Upper lobe of left lung (tissue), 6 donors: ENCODE data around the gene CAMK2N2. TPM values are rescaled to one million over a fixed set of nuclear protein-coding genes. Genes with fewer than 3 reads are reported as not detected.
"Not testable (repeated sequence)": the region's sequence is repeated elsewhere in the genome, so short reads cannot be mapped to it uniquely, and the experiment has no call there.

Experiments
- ATAC-seq, 2 donors: fragments of 200-7000 bp; cut with Tn5 transposase; one replicate each; pipeline ENCODE4 v1.9.1; 2022; ENCODE audit warnings: mild to moderate bottlenecking in 2 of 2, moderate library complexity in 2 of 2; ENCODE audit not compliant: low FRiP score in 2 of 2
- DNase-seq, 2 donors: peaks; one replicate each; pipeline ENCODE4 v3.0.0-alpha.2; 2019 to 2020
- H3K27ac ChIP-seq, 4 donors: fragments of 200-600 bp; sonication (generic); one replicate each; pipeline ENCODE4 v1.5.1; 2016 to 2019
- H3K27me3 ChIP-seq, 4 donors: fragments of 200-600 bp; sonication (generic); one replicate each; pipeline ENCODE4 v1.5.1; 2017 to 2019
- H3K36me3 ChIP-seq, 4 donors: fragments of 200-600 bp; sonication (generic); one replicate each; pipeline ENCODE4 v1.5.1; 2016 to 2019
- H3K4me1 ChIP-seq, 4 donors: fragments of 200-600 bp; sonication (generic); one replicate each; pipeline ENCODE4 v1.5.1; 2018 to 2019
- H3K4me3 ChIP-seq, 4 donors: fragments of 200-600 bp; sonication (generic); one replicate each; pipeline ENCODE4 v1.5.1; 2017 to 2019; ENCODE audit warnings: mild to moderate bottlenecking in 2 of 4, moderate library complexity in 1 of 4
- H3K9me3 ChIP-seq, 4 donors: fragments of 200-600 bp; sonication (generic); one replicate each; pipeline ENCODE4 v1.5.1; 2018 to 2019
- CTCF ChIP-seq, 6 experiments: fragments of 450-650 bp in 4 of 6; fragments of 200-600 bp in 2 of 6; sonication (generic) in 2 of 6; IDR thresholded peaks; one replicate each; pipeline ENCODE4 v1.5.1; 2016 to 2019; ENCODE audit warnings: antibody characterized with exemption in 6 of 6
- EP300 ChIP-seq, 4 donors: sonication (generic); formaldehyde crosslinking; IDR thresholded peaks; one replicate each; pipeline ENCODE4 v1.5.1; 2017; ENCODE audit warnings: antibody characterized with exemption in 4 of 4, control low read depth in 2 of 4
- POLR2A ChIP-seq, 4 donors: fragments of 450-650 bp; IDR thresholded peaks; one replicate each; pipeline ENCODE4 v1.5.1; 2016 to 2017; ENCODE audit warnings: antibody characterized with exemption in 4 of 4, mild to moderate bottlenecking in 2 of 4
- POLR2AphosphoS5 ChIP-seq, 2 donors: sonication (generic); formaldehyde crosslinking; IDR thresholded peaks; one replicate each; pipeline ENCODE4 v1.5.1; 2017; ENCODE audit warnings: antibody characterized with exemption in 2 of 2
- WGBS, 2 donors: methylation state at CpG; one replicate each; pipeline ENCODE4 v1.1.5; 2017 to 2018; 5-methylcytosine and 5-hydroxymethylcytosine counted together
- total RNA-seq, 6 donors: library from RNA; depleted of rRNA in 4 of 6; stranded (reverse); fragments of >200 nt in 4 of 6; gene quantifications; one replicate each; pipeline versions ENCODE4 v1.1.0 to v1.2.1, GENCODE V29; 2016 to 2021
- donor health status: DM: no; HTN: no; CAD: no; lungs with moderate emphysema.
- donor health status: DM: no; HTN: yes; CAD: no; lungs with severe emphysema.

The CAMK2N2 gene
- total RNA-seq, 6 donors from 2014 or later, result 0.26 to 0.44 TPM; not detected in 4

GRCh38 chr3:184275961-184276910 lies 14.9 kb upstream of the CAMK2N2 start, which contains the start of gene ECE2:
Gene ECE2 (plus strand): TSS chr3:184276022. CDS start chr3:184276154, 132 bp downstream.
- Histone ChIP-seq H3K9me3 (no peaks in the 10 kb centered on the region), H3K27ac (no peak within 1 kb of the TSS), H3K27me3 (peaks cover 0 to 24% (median 11%) of the 10 kb centered on the region in 4 donors), H3K36me3 (no peaks in the 10 kb centered on the region), H3K4me3 (no peak within 1 kb of the TSS), H3K4me1 (peaks cover 0 to 8% (median 1%) of the 10 kb centered on the region in 4 donors)
- TF ChIP-seq CTCF (IDR thresholded peaks at IDR 0.05) (no peak), POLR2AphosphoS5 (IDR thresholded peaks at IDR 0.05) (no peak), EP300 (IDR thresholded peaks at IDR 0.05) (no peak), POLR2A (IDR thresholded peaks at IDR 0.05) (no peak)
- WGBS, 2 donors, result 14 to 20% methylated on average over 2 to 57 of the region's 65 CpGs
- DNase-seq (peak in 1 of 2 donors; percentile 64), ATAC-seq (peak in 1 of 2 donors; percentile 28)

- Histone ChIP-seq H3K27ac (no peak overlapping the region), H3K4me3 (no peak overlapping the region), H3K4me1 (peaks cover 0 to 8% (median 1%) of the 10 kb centered on the region in 4 donors), H3K36me3 (no peaks in the 10 kb centered on the region), H3K9me3 (no peaks in the 10 kb centered on the region), H3K27me3 (peaks cover 0 to 24% (median 11%) of the 10 kb centered on the region in 4 donors)
- no peak for DNase-seq
- no peak for ATAC-seq
- 68% methylated on average over 12 of the region's 12 CpGs for WGBS, 2 donors
- TF ChIP-seq POLR2AphosphoS5 (IDR thresholded peaks at IDR 0.05) (no peak), CTCF (IDR thresholded peaks at IDR 0.05) (no peak)
Observed at GRCh38 chr3:184275381-184275701, 14.0 kb upstream of the CAMK2N2 start.

GRCh38 chr3:184272269-184272668 lies 10.9 kb upstream of the CAMK2N2 start:
- no peak for DNase-seq
- 27 to 53% methylated on average over 1 of the region's 1 CpG for WGBS, 2 donors
- no peak overlapping the region for H3K27ac ChIP-seq
- H3K9me3 ChIP-seq, result no peaks in the 10 kb centered on the region
- no peaks in the 10 kb centered on the region for H3K36me3 ChIP-seq
- TF ChIP-seq POLR2AphosphoS5 (IDR thresholded peaks at IDR 0.05) (no peak), EP300 (IDR thresholded peaks at IDR 0.05) (no peak), POLR2A (IDR thresholded peaks at IDR 0.05) (no peak), CTCF (IDR thresholded peaks at IDR 0.05) (no peak)
- peaks cover 0 to 8% (median 1%) of the 10 kb centered on the region in 4 donors for H3K4me1 ChIP-seq
- no peak for ATAC-seq
- H3K4me3 ChIP-seq, result no peak overlapping the region
- H3K27me3 ChIP-seq, result peaks cover 0 to 21% (median 11%) of the 10 kb centered on the region in 4 donors

- not testable (repeated sequence) for H3K27me3 ChIP-seq, H3K36me3 ChIP-seq, DNase-seq, ATAC-seq, H3K27ac ChIP-seq, H3K4me3 ChIP-seq, H3K4me1 ChIP-seq, H3K9me3 ChIP-seq
- 84 to 89% methylated on average over 1 of the region's 1 CpG for WGBS, 2 donors
Observed at GRCh38 chr3:184267249-184267648, 5.9 kb upstream of the CAMK2N2 start.

GRCh38 chr3:184262764-184263179 lies 1.4 kb upstream of the CAMK2N2 start:
- peak overlapping the region in 2 of 4 donors; percentile 55 to 62 for H3K4me3 ChIP-seq

More at GRCh38 chr3:184262764-184263179, 1.4 kb upstream of the CAMK2N2 start:
- Histone ChIP-seq H3K27ac (no peak overlapping the region), H3K4me1 (peaks cover 30 to 35% (median 32%) of the 10 kb centered on the region in 4 donors), H3K27me3 (peaks cover 0 to 32% (median 16%) of the 10 kb centered on the region in 4 donors), H3K9me3 (no peaks in the 10 kb centered on the region), H3K36me3 (peaks cover 0 to 3% (median 0%) of the 10 kb centered on the region in 4 donors)
- 15 to 25% methylated on average over 11 to 15 of the region's 15 CpGs for WGBS, 2 donors
- DNase-seq, result no peak
- TF ChIP-seq POLR2AphosphoS5 (IDR thresholded peaks at IDR 0.05) (no peak), POLR2A (IDR thresholded peaks at IDR 0.05) (no peak), CTCF (IDR thresholded peaks at IDR 0.05) (no peak), EP300 (IDR thresholded peaks at IDR 0.05) (no peak)
- ATAC-seq, result no peak
